Measurements from ENCODE around the gene TNC. TPM values are rescaled to one million over a fixed set of nuclear protein-coding genes. Genes with fewer than 3 reads are reported as not detected.

Gene TNC
- total RNA-seq, 2 donors from 2014 or later = 35.4 to 92.5 TPM

DNA sequence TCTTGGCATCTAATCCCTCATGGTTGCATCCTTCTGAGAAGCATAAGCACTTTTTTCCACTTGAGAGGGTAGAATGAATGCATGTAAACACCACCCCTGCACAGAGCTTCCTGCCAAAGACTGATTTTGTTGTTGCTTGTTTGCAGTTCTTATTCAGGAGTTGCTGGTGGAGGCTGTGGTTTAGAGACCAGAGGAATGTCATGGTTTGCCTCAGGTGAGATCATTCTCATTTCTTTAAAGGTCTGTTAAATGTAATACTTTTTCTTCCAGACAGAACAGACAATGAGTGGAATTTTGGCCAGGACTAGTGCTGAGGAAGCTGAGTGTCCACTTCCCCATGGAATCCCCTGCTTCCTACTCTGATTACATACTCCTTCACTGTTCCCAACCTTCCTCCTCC, 3.2 kb upstream of the TNC start:
- Histone ChIP-seq H3K27me3 (replicated peaks; ENCODE audit: insufficient read depth) (no peaks in the 10 kb centered on the region), H3K4me3 (no peak overlapping the region), H3K4me1 (replicated peaks) (no peaks in the 10 kb centered on the region), H3K27ac (no peak overlapping the region), H3K36me3 (no peaks in the 10 kb centered on the region), H3K9me3 (no peaks in the 10 kb centered on the region)
- TF ChIP-seq POLR2AphosphoS5 (IDR thresholded peaks at IDR 0.05) (no peak), POLR2A (IDR thresholded peaks at IDR 0.05) (no peak)
- TF ChIP-seq, protein P1, sequence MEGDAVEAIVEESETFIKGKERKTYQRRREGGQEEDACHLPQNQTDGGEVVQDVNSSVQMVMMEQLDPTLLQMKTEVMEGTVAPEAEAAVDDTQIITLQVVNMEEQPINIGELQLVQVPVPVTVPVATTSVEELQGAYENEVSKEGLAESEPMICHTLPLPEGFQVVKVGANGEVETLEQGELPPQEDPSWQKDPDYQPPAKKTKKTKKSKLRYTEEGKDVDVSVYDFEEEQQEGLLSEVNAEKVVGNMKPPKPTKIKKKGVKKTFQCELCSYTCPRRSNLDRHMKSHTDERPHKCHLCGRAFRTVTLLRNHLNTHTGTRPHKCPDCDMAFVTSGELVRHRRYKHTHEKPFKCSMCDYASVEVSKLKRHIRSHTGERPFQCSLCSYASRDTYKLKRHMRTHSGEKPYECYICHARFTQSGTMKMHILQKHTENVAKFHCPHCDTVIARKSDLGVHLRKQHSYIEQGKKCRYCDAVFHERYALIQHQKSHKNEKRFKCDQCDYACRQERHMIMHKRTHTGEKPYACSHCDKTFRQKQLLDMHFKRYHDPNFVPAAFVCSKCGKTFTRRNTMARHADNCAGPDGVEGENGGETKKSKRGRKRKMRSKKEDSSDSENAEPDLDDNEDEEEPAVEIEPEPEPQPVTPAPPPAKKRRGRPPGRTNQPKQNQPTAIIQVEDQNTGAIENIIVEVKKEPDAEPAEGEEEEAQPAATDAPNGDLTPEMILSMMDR (IDR thresholded peaks at IDR 0.05) = no peak
- intact Hi-C loops (cut with DNase I) = no loop called here
- DNase-seq (ENCODE audit: low spot score) = no peak

DNA sequence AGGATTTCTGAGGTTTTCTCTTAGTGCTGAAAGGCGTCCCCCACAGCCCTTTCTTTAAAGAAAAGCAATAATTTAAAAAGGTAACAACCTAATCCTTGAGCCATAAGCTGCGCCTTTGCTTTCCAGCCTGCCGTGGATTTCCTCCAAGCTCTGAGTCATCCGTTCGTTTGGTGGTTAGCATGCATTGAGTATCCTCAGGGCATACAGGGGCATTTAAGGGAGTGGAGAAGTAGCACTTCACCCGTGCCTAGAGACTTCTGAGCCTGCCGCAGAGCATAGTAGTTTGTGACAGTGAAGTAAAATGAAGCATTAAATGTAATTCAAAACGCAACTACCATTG, 892 bp upstream of the TNC start:
- 1% methylated on average over 8 of the region's 8 CpGs for WGBS
- no peaks in the 10 kb centered on the region for H3K9me3 ChIP-seq
- TF ChIP-seq POLR2A (IDR thresholded peaks at IDR 0.05) = no peak
- peak; percentile 52 for TF ChIP-seq POLR2AphosphoS5 (IDR thresholded peaks at IDR 0.05)
- intact Hi-C loops (cut with DNase I) = no loop called here
- no peaks in the 10 kb centered on the region for H3K36me3 ChIP-seq
- no peaks in the 10 kb centered on the region for H3K4me1 ChIP-seq (replicated peaks)
- peak overlapping the region; percentile 13 to 33 for H3K4me3 ChIP-seq
- no peaks in the 10 kb centered on the region for H3K27me3 ChIP-seq (replicated peaks; ENCODE audit: insufficient read depth)
- peak overlapping the region; percentile 52 to 66 for H3K27ac ChIP-seq
- DNase-seq (ENCODE audit: low spot score) = peak; percentile 69

DNA sequence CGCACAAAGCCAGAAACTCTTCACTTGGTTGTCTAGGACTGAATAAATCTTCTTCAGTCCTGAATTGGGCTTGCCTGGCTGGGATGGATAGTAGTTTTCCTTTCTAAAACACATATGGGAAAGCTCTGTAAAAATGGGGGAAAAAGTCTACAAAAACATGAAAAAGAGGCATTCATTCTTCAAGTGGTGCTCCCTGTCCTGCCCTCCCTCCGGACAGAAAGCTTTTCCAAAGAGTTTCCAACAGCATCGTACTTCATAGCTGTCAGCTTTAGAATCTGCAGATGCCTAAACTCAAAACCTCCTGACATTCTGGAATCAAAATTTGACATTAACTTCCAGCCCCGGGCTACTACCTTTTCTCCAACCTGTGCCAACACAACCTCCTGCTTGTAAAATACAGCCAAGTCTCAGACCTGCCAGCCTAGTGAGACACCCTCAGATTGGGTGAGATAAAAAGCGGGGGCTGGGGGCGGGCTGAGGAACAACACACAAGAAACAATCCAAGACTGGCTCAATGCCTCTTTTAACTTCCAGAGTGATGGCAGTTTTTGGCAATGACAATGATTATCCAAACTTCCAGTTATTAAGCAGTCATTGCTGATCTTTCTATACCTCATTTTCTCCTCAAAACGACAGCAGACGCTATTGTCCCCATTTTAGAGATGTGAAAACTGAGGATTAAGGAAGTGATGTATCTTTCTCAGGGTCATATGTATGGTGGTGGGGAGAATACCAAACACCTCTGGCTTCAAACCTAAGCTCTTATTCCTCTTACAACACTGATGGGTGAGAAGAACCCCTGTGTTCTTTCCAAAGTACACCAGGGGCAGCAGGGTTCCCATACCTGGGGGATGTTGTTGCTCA, 1.3 kb downstream of the TNC start:
- H3K36me3 ChIP-seq = no peaks in the 10 kb centered on the region
- no peaks in the 10 kb centered on the region for H3K4me1 ChIP-seq (replicated peaks)
- H3K9me3 ChIP-seq = no peaks in the 10 kb centered on the region
- H3K4me3 ChIP-seq = peak overlapping the region; percentile 13 to 33
- peak overlapping the region; percentile 52 to 66 for H3K27ac ChIP-seq
- TF ChIP-seq POLR2A (IDR thresholded peaks at IDR 0.05) (no peak), POLR2AphosphoS5 (IDR thresholded peaks at IDR 0.05) (no peak)
- TF ChIP-seq, protein P1 (IDR thresholded peaks at IDR 0.05) = no peak
- WGBS = 22% methylated on average over 8 of the region's 8 CpGs
- no peaks in the 10 kb centered on the region for H3K27me3 ChIP-seq (replicated peaks; ENCODE audit: insufficient read depth)
- intact Hi-C loops (cut with DNase I) = no loop called here
- DNase-seq (ENCODE audit: low spot score) = peak; percentile 23

DNA sequence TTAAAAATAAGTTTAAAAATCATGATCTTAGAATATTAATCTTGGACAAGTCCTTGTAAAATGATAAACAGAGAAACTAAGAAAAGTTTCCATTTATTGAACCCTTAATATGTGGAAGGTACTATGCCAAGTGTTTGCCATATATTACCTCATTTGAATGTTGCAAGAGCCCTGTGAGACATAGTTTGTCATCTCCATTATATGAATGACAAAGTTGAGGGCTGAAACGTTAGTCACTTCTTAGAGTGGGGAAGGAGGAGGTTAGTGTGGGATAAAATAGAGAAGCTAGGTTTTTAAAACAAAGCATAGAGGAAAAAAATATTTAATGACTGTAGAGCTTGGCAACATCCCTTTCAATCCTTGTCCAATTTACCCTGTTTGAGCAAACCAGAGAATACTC, 2.0 kb downstream of the TNC start:
- TF ChIP-seq POLR2A (IDR thresholded peaks at IDR 0.05) (no peak), POLR2AphosphoS5 (IDR thresholded peaks at IDR 0.05) (no peak)
- TF ChIP-seq, protein P1 (IDR thresholded peaks at IDR 0.05) = no peak
- intact Hi-C loops (cut with DNase I) = no loop called here
- Histone ChIP-seq H3K27ac (peak overlapping the region; percentile 52 to 66), H3K4me1 (replicated peaks) (no peaks in the 10 kb centered on the region), H3K27me3 (replicated peaks; ENCODE audit: insufficient read depth) (no peaks in the 10 kb centered on the region), H3K4me3 (peak overlapping the region in 1 of 2 donors; percentile 33), H3K36me3 (no peaks in the 10 kb centered on the region), H3K9me3 (no peaks in the 10 kb centered on the region)
- WGBS = 23% methylated on average over 1 of the region's 1 CpG
- DNase-seq (ENCODE audit: low spot score) = no peak

DNA sequence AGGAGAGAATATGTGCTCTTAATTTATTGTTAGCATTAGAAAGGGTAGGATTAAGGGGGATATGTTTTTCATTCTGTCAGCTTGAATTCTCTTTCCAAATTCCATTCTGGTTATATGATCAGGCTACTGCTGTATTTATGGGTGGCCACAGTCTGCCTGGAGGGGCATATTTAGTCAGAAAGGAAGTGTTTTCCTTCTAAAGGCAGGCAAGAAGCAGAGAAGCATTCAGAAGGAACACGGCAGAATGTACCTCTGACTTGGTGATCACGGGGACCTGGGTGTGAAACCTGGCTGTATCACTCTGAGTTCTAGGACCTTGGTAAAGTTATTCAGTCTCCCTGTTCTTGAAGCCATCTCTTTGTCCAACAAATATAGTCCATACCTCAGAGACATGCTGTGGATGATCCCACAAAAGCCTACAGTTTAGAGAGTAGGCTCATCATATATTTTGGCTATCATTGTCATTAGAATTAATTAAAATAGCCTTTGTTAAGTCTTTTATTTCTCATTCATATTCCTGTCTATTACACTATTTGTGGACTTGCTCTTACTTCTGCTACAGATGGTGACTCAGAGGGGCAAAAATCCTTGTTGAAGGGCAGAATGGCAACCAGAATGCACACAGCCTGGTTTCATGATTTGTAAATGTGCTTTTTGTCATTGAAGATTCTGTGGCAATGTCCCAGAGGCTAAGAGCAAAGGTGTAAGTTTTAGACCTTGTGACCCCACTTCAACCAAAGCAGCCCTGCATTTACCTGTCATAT, 2.7 kb downstream of the TNC start:
- H3K36me3 ChIP-seq = no peaks in the 10 kb centered on the region
- H3K4me1 ChIP-seq (replicated peaks) = no peaks in the 10 kb centered on the region
- intact Hi-C loops (cut with DNase I) = no loop called here
- no peak for DNase-seq (ENCODE audit: low spot score)
- WGBS = 56% methylated on average over 2 of the region's 2 CpGs
- peak; percentile 6 for TF ChIP-seq POLR2AphosphoS5 (IDR thresholded peaks at IDR 0.05)
- TF ChIP-seq, protein P1 (IDR thresholded peaks at IDR 0.05) = no peak
- H3K27me3 ChIP-seq (replicated peaks; ENCODE audit: insufficient read depth) = no peaks in the 10 kb centered on the region
- H3K4me3 ChIP-seq = no peak overlapping the region
- no peaks in the 10 kb centered on the region for H3K9me3 ChIP-seq
- H3K27ac ChIP-seq = peak overlapping the region in 1 of 2 donors; percentile 66

All from prostate gland (tissue), 2 donors.